MM.1S (cell line): ENCODE data around the gene ARHGEF37.

Experiments used
- CTCF ChIP-seq: fragments of 300-600 bp; sonication (generic); IDR thresholded peaks from 2 replicates; pipeline ENCODE4 v1.5.1; 2016; ENCODE audit warnings: antibody characterized with exemption, low read length, mixed read lengths
- EZH2 ChIP-seq: fragments of 300-600 bp; sonication (generic); optimal IDR thresholded peaks from 2 replicates; pipeline ENCODE3; 2017; ENCODE audit warnings: low read depth, mild to moderate bottlenecking, antibody characterized with exemption, low read length, mixed read lengths

- no peak for TF ChIP-seq CTCF
- TF ChIP-seq EZH2 = no peak
These were observed 19.6 kb downstream of the ARHGEF37 start for GRCh38 chr5:149600932-149601331.
